ENCODE measurements around the gene ACVR2A.

Gene ACVR2A

DNA sequence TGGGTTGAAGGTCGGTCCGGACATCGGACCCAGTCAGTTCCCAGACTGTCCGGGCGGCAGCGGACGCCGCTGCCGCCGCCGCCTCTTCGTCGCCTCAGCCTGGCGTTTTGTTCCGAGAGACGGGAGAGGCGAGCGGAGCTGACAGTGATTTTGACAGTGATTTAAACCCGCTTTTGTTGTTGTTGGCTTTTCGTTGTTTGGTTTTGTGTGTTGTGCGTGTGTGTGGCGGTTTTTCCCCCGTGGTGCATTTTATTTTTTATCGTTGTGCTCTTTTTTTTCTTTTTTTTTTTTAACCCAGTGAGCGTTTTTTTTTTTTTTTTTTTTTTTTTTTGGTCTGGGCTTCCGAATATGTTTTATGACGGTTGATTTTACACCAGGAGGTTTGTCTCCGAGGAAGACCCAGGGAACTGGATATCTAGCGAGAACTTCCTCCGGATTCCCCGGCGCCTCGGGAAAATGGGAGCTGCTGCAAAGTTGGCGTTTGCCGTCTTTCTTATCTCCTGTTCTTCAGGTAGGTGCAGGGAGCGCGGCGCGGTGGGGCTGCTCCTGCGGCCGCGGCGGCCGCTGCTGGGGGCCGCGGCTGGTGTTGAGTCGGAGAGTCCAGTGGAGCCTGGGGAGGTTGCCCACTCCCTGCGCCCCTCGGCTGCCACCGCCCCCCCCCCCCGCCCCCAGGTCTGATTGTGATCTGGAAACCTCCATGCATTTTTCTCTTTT, at the start of gene ACVR2A:
TSS of gene ACVR2A (plus strand) at position 333 of the 714 bp plus-strand sequence. CDS start at position 457, 124 bp downstream.
- peak; percentile 71 for DNase-seq (ENCODE audit: low spot score)

DNA sequence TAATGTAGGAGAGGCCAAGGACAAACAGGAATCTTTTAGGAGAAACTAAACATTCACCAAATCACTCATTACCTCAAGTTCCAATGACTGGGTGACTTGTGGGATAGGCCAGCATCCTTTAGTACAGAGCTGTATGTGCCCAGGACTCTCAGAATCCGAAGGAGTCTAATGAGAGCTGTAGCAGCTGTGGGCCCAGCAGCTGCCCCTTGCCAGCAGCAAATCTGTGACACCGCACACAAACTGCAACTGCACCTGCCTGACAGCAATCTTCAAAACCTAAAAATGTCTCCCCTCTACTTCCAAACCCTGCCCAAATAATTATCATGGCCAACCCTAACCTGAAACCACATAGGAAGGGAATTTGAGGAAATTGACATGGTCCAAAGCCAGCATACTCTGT, 44.5 kb upstream of the ACVR2A start:
- DNase-seq (ENCODE audit: low spot score): no peak

DNA sequence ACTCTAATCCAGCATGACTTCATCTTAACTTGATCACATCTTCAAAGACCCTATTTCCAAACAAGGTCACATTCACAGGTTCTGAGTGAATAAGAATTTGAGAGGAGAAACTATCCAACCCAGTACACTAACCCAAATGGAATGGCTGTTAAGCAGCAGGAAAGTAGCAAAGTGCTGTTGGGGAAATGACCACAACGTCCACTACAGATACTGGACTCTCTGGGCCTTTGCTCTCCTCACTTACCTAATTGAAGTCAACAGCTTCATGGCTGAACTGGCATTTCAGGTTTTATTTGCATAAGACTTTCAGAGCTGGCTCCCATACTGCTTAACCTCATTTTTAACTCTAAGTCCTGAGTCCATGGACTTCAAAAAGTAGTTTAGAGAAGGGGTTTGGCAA, 38.0 kb upstream of the ACVR2A start:
- DNase-seq (ENCODE audit: low spot score): no peak

DNA sequence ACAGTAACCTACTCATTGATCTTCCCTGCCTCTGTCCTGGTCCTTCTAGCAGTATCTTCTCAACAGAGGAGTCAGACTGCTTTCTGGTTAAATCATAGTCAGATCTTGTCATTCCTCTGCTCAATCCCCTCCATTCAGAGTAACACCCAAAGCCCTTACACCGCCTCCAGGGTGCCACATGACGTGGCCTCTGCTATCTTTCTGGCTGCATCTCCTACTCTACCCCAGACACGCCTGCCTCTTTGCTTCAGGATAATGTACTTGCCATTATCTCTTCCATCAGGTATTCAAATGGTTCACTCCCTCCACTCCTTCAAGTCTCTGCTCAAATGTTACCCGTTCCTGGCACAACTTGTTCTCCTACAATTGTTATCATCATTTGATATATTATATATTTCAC, 36.3 kb upstream of the ACVR2A start:
- DNase-seq (ENCODE audit: low spot score): no peak

DNA sequence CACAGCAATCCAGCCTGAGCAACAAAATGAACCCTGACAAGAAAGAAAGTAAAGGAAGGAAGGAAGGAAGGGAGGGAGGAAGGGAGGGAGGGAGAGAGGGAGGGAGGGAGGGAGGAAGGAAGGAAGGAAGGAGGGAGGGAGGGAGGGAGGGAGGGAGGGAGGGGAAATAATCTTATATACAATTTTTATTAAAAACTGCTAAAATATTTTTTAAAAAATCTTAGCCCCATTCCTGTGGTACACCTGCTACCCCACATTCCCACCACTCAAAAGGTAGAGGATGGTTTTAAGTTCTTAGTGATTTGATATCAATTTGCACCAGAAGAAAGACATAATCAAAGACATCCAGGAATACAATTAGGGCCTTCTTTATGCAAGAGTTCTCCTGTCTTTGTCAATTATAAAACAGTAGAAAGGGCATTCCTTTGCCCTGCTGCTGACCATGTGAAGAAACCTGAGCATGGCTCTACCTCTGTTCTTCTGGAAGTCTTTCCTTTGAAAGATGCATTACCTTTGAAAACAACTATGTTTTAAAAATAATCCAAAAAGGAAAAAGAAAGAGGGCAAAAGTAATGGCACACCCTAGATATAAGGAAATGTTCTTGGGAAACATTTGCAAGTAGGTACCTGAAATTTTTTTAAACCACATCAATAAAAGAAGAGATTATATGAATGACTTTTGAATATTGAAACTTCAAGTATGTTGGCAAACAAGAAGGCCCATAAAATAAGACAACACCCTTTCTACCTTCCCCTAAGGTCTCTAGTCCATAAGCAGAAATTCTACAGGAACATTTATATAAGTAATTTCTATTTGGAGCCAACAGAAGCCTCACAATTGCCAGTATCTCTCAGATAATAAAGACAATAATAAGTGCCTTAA, 33.7 kb upstream of the ACVR2A start:
- no peak for DNase-seq (ENCODE audit: low spot score)

DNA sequence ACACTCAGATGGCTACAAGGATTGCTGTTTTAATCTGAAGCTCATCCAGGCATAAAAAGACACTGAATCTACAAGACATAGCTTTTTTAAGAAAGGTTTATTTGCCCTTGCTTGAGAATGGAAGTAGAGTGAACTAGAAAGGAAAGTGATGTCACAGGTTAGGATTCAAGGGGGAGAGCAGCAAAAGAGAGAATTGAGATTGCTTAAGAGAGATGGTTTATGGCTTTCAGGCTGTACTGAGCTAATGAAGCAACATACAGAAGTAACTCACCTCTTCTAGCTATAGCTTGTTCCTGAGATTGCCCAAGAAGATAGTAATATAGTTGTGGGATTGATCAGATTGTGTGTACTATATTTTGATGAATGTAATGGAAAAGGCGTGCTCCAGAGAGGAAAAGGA, 26.1 kb upstream of the ACVR2A start:
- no peak for DNase-seq (ENCODE audit: low spot score)

DNA sequence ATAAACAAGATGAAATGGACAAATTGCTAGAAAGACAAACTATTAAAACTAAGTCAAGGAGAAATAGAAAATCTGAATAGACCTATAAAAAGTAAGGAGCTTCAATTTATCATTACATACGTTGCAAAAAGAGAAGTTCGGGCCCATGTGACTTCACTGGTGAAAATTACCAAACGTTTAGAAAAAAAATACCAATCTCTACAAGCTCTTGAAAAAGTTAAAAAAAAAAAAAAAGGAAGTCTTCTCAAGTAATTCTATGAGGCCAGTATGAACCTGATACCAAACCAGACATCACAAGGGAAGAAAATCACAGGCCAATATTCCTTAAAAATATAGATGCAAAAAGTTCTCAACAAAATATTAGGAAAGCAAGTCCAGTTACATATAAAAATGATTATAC, 20.2 kb upstream of the ACVR2A start:
- no peak for DNase-seq (ENCODE audit: low spot score)

DNA sequence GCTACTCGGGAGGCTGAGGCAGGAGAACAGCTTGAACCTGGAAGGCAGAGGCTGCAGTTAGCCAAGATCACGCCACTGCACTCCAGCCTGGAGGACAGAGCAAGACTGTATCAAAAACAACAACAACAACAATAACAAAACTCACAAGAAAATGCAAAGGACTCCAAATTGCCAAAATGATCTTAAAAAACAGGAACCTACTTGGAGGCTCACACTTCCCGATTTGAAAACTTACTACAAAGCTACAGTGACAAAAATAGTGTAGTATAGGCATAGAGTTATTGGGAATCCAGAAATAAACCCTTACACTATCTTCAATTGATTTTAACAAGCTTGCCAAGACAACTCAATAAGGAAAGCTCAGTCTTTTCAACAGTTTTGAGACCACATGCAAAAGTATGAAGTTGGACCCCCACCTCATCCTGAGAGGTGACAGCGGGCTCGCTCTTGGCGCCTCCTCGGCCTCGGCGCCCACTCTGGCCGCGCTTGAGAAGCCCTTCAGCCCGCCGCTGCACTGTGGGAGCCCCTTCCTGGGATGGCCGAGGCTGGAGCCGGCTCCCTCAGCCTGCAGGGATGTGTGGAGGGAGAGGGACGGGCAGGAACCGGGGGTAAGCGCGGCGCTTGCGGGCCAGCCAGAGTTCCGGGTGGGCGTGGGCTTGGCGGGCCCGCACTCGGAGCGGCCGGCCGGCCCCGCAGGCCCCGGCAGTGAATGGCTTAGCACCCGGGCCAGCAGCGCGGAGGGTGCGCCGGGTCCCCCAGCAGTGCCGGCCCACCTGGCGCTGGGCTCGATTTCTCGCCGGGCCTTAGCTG, 18.3 kb upstream of the ACVR2A start:
- DNase-seq (ENCODE audit: low spot score): no peak

DNA sequence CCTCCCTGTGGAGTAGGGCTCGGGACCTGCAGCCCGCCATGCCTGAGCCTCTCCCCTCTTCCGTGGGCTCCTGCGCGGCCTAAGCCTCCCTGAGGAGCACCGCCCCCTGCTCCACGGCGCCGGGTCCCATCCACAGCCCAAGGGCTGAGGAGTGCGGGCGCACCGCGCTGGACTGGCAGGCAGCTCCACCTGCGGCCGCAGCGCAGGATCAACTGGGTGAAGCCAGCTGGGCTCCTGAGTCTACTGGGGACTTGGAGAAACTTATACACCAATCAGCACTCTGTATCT, 17.8 kb upstream of the ACVR2A start:
- DNase-seq (ENCODE audit: low spot score): no peak

DNA sequence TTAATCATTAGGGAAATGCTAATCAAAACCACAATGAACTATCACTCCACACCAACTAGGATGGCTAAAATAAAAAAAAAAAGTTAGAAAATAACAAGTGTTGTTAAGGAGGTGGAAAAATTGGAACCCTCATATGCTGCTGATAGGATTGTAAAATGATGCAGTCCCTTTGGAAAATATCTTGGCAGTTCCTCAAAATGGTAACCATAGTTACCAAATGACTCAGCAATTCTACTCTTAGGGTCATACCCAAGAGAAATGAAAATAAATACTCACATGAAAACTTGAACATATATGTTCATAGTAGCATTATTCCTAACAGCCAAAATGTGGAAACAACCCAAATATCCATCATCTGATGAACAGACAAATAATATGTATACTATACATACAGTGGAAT, 15.7 kb upstream of the ACVR2A start:
- no peak for DNase-seq (ENCODE audit: low spot score)

DNA sequence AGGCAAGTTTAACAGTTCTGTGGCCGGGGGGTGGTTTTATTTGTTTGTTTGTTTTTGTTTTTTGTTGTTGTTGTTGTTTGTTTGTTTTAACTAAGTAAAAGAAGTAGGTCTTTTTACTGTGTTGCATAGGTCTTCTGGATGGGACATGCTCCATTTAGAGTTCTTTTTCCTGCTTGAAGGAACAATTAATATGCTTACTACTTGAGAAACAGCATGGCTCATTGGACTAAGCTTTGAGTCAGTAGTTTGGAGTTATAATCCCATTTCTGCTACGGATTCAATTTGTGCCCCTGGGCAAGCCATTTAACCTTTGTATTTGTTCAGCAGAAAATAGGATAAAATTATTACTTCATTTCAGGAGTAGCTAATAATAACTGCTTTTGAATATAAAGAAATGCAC, 8.7 kb upstream of the ACVR2A start:
- DNase-seq (ENCODE audit: low spot score): no peak

DNA sequence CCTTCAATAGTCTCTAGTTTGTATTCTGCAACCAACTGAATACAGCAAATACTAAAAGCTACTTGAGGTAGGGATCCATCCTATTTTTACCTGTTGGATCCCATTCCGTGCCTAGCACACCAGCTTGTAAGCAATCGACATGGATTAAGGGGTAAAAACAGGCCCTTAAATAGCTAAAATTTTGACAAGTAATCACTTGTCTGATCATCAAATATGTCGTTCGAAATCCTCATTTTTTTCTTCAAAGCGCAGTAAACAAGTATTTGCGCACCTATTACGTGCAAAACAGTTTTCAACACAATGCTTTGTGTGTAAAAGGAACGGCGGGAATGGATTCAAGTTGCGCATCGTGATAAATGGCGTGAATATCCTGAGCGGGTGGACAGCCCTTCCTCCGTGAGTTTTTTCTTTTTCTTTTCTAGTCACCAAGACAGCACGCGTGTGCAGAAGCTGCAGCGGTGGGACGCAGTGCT, 1.4 kb upstream of the ACVR2A start:
- no peak for DNase-seq (ENCODE audit: low spot score)

DNA sequence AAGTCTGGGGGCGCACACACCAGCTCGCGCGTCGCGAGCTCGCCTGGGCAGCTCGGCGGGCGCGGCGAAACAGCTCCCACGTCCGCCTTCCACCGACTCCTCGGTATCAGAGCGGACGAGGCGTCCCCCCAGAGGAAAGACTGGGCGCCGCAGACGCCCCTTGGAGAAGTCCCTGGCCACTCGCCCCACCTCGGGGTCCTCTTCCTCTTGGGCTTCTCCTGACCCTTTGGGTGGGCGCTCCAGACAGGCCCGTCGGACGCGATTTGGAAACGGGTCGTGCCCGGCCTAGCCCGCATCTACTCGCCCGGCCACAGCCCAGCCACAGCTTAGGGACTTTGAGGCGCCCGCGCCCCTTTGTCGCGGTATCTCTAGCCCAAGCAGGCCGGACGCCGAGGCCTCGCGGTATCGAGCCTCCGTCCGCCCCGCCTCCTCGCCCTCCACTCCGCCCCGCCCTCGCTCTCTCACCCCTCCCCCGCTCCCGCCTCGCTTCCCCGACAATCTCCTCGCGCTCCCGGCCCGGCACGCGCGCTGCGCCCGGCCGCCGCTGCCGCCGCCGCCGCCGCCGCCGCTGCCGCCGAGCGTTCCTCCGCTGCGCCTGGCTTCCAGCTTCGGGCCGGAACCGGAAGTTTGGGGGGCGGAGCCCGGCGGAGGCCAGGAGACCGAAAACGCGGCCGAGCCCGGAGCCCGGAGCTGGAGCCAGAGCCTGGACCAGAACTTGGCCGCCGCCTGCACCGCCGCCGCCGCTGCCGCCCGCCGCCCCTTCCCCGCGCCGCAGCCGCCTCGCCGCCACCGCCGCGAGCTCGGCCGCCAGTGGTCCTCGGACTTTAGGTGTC, 749 bp upstream of the ACVR2A start:
- DNase-seq (ENCODE audit: low spot score): peak; percentile 95

DNA sequence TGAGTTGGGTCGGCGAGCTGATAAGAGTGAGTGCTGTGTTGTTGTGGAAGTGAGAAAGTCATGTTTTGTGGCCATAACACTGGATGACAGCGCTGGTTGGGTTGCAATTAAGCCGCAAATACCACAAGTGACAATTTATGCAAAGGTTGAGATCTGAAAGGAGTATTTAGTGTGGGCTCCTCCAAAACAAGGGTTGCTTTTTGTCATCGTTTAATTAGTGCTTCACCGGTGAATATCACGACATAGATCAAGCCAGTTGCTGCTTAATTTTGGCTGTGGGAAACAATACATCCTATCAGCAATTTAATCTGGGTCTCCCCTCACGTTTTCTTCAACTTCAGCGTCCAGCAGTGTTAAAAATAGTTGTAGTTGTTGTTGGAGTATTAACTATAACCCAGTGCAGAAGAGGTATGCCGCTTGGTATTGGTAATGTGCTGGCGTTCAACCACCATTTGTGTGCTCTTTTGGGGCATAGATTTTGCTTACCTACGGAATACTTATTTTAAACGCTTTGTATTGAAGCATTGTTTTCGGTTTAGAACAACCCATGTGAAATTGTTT, 662 bp downstream of the ACVR2A start:
- DNase-seq (ENCODE audit: low spot score): no peak

DNA sequence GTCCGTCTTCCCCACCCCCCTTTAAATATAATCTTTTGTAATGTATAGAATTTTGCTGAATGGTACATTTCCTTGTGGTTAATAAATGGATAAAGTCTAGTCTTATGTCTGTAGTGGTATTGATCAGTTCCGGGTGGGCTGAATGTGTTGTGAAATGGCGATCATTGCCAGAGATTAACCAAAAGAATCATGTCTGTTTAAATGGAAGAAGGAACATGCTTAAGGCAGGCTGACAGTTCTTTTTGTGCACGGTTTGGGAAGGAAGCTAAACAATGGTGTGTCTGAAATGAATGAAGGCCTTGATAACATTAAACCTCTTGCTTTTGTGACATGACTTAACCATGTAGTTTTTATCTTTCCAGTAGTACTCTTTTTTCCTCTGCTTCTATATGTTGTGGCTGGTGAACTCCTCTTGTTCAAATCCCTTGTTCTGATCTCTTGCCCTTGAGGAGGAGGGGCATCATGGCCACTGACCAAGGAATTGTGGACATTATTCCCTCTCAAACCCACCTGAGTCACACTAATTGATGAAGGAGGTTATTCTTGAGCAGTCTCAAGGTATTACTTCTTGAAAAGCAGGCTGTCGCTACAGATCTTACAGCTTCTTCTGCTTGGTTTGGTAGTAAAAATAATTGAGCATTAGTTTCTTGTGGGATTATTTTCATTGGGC, 1.7 kb downstream of the ACVR2A start:
- DNase-seq (ENCODE audit: low spot score): no peak

DNA sequence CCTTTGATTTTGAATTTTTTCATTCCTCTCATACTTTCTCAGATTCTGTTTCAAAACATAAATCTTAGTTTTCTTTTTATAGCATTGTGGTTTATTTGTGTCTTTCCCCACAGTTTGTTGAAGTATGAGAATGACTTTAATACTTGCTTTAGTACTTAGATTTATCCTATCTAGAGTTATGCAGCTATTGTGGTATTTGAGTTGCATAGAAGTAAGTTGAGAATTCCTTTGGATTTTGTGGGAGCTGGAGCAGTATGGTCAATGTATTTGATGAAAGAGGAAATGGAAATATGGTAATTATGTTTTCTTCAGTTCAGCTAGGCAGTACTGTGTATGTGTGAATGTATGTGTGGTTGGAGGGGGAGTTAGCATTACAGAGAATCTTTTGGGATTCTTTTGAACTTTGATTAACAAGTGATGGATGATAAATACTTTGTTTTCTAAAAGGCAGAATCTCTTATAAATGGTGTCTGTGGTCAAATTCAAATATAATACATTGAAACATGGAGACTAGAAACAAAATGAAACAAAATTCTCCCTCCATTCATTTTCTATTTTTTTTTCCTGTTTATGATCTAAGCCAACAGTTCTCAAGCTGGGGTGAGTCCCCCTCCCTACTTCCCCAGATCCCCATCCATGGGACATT, 3.0 kb downstream of the ACVR2A start:
- DNase-seq (ENCODE audit: low spot score): no peak

DNA sequence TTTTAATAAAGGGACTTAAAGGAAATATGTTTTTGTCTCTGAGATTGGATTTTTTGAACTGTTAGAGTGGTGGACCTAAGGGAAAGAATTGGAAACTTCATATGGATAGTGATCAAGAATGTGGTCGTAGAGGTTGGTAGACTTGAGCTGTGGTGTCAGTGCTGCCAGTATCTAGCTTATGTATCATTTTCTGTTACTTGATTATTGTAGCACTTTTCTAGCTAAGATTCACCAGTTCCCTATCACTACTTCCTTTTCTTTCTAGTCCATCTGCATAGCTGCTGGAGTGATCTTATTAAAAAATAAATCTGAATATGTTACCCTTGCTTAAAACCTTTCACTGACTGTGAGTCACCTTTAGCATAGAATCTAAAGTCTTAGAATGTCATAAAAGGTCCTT, 6.0 kb downstream of the ACVR2A start:
- DNase-seq (ENCODE audit: low spot score): no peak

DNA sequence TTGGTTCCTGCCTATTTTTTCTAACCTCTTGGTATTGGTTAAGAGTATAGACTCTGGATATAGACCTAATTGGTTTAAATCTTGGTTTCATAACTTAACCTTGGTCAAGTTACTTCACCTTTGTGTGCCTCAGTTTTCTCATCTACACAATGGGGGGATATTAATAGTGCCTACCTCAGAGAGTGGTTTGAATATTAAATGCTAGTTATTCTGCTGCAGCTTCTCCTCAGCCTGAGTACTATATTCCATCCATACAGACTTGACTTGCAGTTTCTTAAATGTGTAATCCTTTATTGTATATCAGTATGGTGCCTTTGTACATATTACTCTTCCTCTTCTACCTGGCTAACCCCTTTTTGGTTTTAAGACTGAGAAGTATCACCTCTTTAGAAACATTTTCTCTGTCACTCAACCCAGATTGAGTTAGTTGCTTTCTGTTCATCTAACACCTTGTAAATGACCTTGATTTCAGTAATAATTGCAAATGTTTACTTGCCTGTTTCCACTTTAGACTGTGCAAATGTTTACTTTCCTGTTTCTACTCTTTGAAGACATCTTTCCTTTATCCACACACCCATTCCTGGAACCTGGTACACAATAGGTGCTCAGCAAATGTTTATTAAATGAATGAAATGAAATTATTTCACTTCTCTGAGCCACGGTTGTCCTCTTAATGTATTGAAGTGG, 6.6 kb downstream of the ACVR2A start:
- DNase-seq (ENCODE audit: low spot score): no peak

DNA sequence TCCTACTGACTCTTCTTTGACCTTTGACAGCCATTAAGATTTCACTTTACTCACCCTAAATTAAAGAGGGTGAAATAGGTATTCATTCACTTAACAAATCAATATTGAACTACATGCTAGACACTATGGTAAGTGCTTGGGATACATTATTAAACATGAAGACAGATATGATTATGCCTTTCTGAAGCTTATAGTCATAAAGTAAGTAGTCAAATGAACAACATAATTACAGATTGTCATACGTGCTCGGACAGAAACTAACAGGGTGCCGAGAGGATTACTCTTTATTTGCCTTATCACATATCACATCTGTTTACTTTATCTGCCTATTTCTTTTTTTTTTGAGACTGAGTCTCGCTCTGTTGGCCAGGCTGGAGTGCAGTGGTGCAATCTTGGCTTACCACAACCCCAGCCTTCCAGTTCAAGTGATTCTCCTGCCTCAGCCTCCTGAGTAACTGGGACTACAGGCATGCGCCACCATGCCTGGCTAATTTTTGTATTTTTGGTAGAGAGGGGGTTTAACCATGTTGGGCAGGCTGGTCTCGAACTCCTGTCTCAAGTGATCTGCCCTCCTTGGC, 9.8 kb downstream of the ACVR2A start:
- no peak for DNase-seq (ENCODE audit: low spot score)

All from left forelimb (tissue), 1 donor.